ES-I3 (cell line): ENCODE results near the gene HEXIM2.

Experiments
- H3K36me3 ChIP-seq: 2 replicates; pipeline ENCODE4 v1.6.1; 2013; ENCODE audit warnings: mild to moderate bottlenecking, low read length, control low read depth, moderate library complexity; ENCODE audit not compliant: insufficient read depth
- H3K4me1 ChIP-seq: 2 replicates; pipeline ENCODE4 v1.6.1; 2013; ENCODE audit warnings: mild to moderate bottlenecking, control low read depth, low read length; ENCODE audit not compliant: insufficient read depth
- H3K9ac ChIP-seq: 2 replicates; pipeline ENCODE4 v1.6.1; 2013; ENCODE audit warnings: low read depth, mild to moderate bottlenecking, low read length, moderate library complexity
- H3K9me3 ChIP-seq: 2 replicates; pipeline ENCODE4 v1.6.1; 2013; ENCODE audit warnings: mild to moderate bottlenecking, low read length, moderate library complexity; ENCODE audit not compliant: control insufficient read depth, insufficient read depth

Gene HEXIM2

DNA sequence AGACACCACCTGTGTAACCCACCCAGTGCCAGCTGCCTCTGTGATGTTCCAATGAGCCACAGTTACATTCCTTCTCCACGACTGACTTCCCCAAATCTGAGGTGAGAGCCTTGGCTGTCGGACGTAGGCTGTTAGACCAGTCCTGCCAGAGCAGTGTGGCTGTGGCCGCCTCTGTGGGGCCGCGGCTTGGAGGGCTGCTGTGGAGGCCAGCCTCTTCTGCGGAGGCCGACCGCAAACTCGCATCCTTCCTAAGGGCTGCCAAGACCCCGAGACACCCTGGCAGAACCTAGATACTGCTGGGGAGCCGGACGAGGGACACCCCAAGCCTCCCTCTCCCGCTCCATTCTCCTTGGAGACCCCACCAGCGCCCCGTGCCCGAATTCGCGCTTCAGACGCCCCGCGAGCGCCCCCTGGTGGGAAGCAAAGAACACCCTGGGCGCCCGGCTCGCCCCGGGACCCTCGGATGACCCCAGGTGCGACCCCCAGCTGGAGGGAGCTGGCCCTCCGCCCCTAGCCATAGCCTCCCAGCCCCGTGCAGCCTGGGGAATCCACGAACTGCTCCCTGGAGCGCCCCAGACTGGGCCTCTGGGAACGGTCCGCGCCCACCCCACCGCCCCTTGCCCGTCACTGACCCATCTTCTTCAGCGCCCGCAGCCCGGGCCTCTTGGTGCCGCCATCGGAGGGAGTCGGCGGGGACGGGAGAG, 29.9 kb upstream of the HEXIM2 start:
- peaks cover 32% of the 10 kb centered on the region for H3K4me1 ChIP-seq
- peak overlapping the region; percentile 93 for H3K9ac ChIP-seq
- no peaks in the 10 kb centered on the region for H3K36me3 ChIP-seq
- no peaks in the 10 kb centered on the region for H3K9me3 ChIP-seq

DNA sequence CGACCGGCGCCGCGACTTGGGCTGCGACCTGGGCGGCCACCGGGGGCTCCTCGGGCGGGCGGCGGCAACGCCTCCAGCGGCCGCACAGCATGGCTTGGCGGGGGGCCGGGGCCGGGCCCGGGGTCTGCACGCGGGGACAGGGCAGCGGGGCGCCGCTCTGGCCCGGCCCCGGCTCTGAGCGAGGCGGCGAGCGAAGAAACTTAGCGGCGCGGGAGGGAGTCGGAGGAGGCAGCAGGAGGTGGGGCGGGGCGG, 29.4 kb upstream of the HEXIM2 start, which contains the start of gene PLCD3:
TSS of gene PLCD3 (minus strand) at position 196 of the 252 bp plus-strand sequence. CDS start at position 91, 105 bp downstream.
- no peaks in the 10 kb centered on the region for H3K9me3 ChIP-seq
- peaks cover 29% of the 10 kb centered on the region for H3K4me1 ChIP-seq
- H3K36me3 ChIP-seq: no peaks in the 10 kb centered on the region
- peak within 1 kb of the TSS; percentile 93 for H3K9ac ChIP-seq

DNA sequence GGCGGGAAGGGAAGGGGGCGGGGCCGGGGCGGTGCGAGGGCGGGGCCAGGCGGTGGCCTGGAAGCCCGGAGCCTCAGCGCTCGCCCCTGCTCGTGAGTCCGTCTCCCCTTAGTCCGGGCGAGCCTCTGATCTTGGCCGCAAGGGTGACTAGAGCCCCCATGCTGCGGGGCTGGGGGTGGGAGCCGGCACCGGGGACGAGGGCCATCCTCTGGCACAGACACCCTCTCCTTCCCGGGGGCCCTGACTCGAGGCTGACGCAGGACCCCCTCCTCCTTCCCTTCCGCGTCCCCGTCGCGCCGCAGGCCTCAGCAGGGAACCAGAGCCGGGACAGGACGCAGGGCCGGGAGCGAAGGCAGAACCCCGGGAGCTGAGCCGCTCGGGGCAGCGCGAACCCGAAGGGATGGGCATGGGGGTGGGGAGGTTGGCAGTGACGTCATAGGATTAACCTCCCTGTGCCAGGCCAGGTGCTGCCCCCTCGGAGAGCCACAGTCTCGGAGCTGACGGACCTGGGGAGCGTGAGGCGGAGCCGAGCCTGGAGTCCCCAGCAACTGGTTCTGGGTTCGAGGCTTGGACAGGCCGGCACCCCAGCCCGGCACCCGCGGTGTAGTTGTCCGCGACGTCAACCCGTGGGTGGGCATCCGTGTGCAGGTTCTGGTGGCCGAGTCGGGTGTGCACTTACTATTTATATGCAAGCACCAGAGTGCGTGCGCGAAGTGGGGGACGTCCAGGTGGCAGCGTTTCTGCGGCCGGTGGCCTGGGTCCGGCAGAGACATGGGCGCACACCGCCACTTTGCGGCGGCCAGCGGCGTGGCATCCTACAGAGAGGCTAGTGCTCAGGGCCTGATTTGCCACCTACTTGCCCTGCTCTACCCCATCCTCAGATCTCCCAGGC, 28.9 kb upstream of the HEXIM2 start:
- Histone ChIP-seq H3K36me3 (no peaks in the 10 kb centered on the region), H3K9ac (peak overlapping the region; percentile 64), H3K9me3 (no peaks in the 10 kb centered on the region), H3K4me1 (peaks cover 24% of the 10 kb centered on the region; the same call in 1 of the 2 replicates)

DNA sequence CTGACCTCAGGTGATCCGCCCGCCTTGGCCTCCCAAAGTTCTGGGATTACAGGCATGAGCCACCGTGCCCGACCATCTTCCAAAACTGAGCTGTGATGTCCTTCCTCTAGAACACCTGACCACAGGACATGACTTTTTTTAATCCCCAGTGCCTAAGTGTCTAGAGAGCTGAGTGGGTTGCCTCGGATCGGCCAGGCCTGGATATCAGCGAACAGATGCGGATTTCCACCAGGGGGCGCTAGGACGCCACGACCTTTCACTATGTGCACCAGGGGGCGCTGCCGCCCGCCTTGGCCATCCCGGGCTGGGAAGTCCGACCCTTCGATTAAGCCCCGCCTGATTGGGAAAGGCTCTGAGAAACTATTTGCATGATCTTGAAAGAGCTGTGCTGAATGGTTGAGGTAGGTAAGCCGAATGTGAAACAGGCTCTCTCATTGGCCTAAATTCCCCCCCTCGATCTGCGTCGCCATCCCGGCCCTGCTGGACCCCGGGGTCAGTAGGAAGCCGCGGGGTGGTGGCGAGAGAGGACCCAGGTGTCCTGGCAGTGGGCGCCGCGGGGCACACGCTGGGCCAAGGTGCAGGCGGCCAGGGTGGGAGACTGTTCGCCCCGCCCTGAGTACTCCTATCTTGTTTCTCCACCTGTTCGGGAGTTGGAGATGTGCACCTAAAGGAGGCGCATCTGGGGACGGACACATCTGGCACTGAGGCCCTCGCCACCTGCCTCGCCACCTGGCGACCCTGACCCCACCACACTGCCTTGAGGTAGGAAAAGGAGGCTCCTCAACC, 26.3 kb upstream of the HEXIM2 start, which contains the start of gene ACBD4:
TSS of gene ACBD4 (plus strand) at position 496 of the 786 bp plus-strand sequence. CDS start 458 bp downstream, outside the sequence.
- Histone ChIP-seq H3K9me3 (no peaks in the 10 kb centered on the region), H3K4me1 (peaks cover 15% of the 10 kb centered on the region; the same call in 1 of the 2 replicates), H3K36me3 (no peaks in the 10 kb centered on the region), H3K9ac (peak within 1 kb of the TSS; percentile 39; the same call in 1 of the 2 replicates)

DNA sequence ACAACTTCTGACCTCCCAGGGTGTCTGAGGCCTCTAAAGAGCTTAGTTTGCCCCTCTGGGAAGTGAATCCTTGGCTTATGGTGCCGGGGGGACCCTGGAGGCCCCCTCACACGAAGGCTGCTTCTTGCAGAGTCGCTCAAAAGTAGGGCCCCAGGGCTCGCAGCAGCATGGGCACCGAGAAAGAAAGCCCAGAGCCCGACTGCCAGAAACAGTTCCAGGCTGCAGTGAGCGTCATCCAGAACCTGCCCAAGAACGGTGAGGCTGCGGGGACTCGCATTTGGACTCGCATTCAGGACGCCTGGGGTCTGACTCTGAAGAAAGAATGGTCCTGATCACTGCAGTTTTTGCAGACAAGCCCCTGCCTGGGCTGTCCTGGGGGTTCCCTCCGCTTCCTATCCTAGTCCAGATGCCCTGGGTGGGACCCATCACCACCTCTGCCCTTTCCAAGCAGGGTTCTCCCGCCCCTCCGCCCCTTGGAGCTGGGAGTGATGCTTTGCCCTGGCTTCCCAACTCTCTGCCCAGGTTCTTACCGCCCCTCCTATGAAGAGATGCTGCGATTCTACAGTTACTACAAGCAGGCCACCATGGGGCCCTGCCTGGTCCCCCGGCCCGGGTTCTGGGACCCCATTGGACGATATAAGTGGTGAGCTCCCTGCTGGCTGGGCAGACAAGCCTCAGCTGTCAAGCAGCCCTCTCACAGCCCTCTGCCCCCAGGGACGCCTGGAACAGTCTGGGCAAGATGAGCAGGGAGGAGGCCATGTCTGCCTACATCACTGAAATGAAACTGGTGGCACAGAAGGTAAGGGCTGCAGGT, 25.5 kb upstream of the HEXIM2 start:
- Histone ChIP-seq H3K9me3 (no peaks in the 10 kb centered on the region), H3K36me3 (no peaks in the 10 kb centered on the region), H3K4me1 (peaks cover 13% of the 10 kb centered on the region; the same call in 1 of the 2 replicates), H3K9ac (peak overlapping the region; percentile 39; the same call in 1 of the 2 replicates)

DNA sequence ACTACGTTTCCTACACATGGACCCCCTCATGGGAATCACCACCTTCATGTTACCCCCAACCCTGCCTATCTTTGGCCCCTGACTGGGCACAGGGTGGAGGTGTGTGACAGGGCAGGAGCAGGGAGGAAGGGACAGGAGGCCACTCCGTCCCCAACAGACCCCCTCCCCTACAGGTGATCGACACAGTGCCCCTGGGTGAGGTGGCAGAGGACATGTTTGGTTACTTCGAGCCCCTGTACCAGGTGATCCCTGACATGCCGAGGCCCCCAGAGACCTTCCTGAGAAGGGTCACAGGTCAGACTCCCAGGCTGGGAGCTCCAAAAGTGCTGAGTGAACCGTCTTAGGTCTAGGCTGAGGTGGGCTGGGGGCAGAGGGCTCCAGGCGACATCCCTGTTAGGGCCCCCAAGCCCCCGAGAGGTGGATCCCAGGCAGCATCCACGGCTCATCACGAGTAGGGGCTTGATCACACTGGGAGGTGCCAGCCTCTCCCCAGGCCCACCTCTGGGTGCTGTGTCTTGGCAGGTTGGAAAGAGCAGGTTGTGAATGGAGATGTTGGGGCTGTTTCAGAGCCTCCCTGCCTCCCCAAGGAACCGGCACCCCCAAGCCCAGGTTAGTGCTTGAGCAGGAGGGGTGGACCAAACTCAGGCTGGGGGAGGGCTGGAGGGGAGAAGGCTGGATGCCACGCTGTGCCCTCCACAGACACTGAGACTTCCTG, 24.7 kb upstream of the HEXIM2 start:
- H3K4me1 ChIP-seq: peaks cover 13% of the 10 kb centered on the region; the same call in 1 of the 2 replicates

DNA sequence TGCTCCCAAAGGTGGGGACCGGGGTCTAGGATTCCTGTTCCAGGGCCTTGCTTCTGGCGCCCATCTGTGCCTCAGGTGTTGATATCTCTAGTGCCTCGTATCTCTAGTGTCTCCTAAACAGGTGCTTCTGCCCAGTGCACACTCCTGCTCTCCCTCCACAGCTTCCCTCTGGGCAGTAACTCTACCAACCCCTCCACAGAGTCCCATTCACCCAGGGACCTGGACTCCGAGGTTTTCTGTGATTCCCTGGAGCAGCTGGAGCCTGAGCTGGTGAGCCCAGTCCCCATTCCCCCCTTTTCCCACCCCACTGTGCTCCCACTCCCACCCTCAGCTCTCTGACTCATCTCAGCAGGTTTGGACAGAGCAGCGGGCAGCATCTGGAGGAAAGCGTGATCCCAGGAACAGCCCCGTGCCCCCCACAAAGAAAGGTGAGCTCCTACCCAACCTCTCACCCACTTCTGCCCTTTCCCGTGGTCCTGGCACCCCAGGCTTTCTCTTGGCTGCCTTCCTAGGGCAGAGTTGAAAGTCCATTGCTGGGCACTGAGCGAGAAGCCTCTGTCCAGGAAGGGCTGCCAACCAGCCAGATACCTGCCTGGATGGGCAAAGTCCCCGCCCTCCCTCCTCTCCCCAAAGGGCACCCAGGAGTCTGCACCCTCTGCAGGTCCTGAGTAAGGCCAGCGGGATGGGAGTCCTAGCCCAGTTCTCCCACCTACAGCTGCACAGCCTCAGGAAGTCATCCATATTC, 23.9 kb upstream of the HEXIM2 start:
- H3K36me3 ChIP-seq: no peaks in the 10 kb centered on the region
- H3K9ac ChIP-seq: no peak overlapping the region
- no peaks in the 10 kb centered on the region for H3K9me3 ChIP-seq
- peaks cover 13% of the 10 kb centered on the region; the same call in 1 of the 2 replicates for H3K4me1 ChIP-seq

More for the DNA sequence above, 24.7 kb upstream of the HEXIM2 start:
- no peaks in the 10 kb centered on the region for H3K36me3 ChIP-seq
- no peak overlapping the region for H3K9ac ChIP-seq
- no peaks in the 10 kb centered on the region for H3K9me3 ChIP-seq

DNA sequence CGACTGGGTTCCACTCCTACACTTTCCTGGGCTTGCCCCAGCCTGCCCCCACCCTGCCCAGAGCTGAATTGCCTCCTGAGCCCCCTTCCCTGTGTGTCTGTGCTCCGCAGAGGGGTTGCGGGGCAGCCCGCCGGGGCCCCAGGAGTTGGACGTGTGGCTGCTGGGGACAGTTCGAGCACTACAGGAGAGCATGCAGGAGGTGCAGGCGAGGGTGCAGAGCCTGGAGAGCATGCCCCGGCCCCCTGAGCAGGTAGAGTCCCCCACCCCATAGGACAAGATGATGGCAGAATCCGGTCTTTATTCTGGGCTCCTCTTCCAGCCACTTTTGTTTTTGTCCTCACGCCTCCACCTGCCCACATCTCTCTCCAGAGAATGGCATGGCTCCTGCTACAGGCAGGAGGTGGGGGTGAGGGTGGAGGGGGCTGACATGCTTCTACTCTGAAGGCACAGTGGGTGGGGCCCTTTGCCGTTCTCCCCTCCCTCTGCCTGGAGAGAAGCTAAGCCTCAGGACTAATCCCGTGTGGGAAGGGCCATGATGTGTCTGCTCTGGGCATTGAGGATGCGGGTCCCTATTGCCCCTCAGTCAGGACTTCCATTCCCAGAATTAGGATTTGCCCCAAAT, 22.7 kb upstream of the HEXIM2 start:
- Histone ChIP-seq H3K4me1 (peaks cover 20% of the 10 kb centered on the region; the same call in 1 of the 2 replicates), H3K9me3 (no peaks in the 10 kb centered on the region), H3K36me3 (no peaks in the 10 kb centered on the region), H3K9ac (no peak overlapping the region)

DNA sequence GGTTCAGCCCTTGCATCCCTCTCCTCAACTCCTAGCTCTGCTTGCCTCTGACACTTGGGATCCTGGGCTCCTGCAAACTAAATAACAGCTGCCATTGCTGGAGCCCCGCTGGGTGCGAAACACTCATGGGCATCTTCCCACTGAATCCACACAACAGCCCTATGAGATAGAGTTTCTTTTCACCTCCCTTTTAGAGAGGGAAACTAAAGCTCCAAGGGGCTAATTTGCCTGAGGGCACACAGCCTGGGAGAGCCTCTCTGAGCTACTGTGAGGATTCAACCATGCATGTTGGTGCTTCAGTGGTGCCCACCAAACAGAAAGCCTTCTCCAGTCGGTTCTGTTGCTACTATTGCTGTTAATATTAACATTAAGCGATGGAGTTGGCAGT, 22.1 kb upstream of the HEXIM2 start:
- H3K9ac ChIP-seq: no peak overlapping the region

DNA sequence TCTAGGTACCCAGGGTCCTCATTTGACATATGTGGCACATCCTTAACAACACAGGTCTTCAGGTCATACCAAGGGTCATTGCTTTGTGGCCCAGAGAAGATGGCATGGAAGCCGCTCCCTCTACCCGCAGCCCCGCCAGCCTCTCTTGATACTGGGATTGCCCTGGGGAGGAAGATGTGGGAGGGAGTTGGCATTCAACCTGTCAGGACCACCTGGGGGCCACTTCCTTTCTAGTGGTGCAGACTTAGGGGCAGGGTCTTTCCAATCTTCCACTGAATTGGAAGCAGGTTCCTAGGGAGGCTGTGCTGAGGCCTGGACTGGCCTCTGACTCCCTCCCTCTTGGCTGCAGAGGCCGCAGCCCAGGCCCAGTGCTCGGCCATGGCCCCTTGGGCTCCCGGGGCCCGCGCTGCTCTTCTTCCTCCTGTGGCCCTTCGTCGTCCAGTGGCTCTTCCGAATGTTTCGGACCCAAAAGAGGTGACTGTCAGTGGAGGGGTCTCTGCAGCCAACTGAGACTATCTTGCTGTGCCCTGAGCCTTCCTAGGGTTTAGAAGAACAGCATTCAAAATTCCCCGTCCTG, 18.5 kb upstream of the HEXIM2 start:
- Histone ChIP-seq H3K9ac (peak overlapping the region; percentile 66), H3K36me3 (no peaks in the 10 kb centered on the region), H3K4me1 (peaks cover 20% of the 10 kb centered on the region; the same call in 1 of the 2 replicates), H3K9me3 (no peaks in the 10 kb centered on the region)

More for the DNA sequence above, 22.1 kb upstream of the HEXIM2 start:
- Histone ChIP-seq H3K4me1 (peaks cover 20% of the 10 kb centered on the region; the same call in 1 of the 2 replicates), H3K9me3 (no peaks in the 10 kb centered on the region), H3K36me3 (no peaks in the 10 kb centered on the region)

DNA sequence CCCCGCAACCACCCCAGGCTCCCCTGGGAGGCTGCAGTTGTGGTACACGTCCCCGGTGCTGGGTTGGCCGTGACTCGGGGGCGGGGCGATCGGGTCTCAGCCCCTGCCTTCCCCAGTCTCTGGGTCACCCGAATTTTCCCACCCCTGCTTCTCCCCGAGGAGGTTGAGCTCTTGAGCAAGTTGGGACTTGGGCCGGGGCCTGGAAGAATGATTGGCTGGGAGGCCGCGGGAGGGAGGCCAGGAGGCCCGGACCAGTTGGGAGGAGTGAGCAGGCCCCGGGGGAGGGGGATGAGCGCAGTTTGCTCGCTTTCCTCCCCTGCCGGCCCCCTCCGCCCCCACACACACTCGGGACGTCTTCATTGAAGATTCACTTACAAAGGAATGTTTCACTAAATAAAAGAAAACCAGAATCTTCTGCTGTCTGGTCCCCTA, 17.9 kb upstream of the HEXIM2 start:
- Histone ChIP-seq H3K9me3 (no peaks in the 10 kb centered on the region), H3K9ac (peak overlapping the region; percentile 66), H3K4me1 (peaks cover 18% of the 10 kb centered on the region; the same call in 1 of the 2 replicates), H3K36me3 (no peaks in the 10 kb centered on the region)
